HG02870 (cell line): Measurements from ENCODE around the gene SNX24.

ENCODE experiments used
- ATAC-seq: cut with Tn5 transposase; IDR thresholded peaks from one replicate; pipeline ENCODE4 v1.9.1; 2021; ENCODE audit warnings: mild to moderate bottlenecking, moderate library complexity; ENCODE audit not compliant: unreplicated experiment

The SNX24 gene

DNA sequence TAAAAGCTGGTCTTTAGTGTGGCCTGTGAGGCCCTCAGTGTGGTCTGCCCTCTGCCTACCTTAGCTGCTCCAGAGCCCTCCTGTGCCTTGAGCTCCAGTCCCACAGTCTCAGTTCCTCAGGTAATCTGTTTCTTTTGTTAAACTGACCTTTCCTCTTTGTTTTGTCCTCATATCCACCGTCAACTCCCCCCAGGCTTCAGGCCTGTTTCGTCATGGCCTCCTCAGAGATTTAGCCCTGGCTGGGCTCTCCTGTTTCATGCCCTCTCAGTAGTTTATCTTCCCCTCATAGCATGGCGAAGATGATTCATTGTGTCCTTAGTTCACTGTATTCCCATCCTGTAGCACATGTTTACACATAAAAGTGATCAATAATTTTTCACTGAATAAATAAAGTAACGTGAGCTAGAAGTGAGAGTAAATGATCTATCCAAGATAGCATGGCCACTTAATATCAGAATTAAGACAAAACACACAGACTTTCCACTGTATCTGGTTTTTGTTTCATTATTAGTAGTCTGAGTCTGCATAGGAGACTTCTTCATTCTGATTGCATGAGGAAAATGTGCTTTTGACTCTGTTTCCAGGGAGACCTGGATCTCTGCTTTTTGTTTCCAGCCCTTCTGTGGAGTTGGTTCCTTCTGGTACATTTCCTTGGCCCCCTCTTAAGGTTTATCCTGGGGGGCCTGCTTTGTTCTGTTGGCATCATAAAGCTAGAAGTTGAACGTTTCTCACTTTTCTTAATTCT, 70.5 kb downstream of the SNX24 start:
- peak; percentile 97 for ATAC-seq

DNA sequence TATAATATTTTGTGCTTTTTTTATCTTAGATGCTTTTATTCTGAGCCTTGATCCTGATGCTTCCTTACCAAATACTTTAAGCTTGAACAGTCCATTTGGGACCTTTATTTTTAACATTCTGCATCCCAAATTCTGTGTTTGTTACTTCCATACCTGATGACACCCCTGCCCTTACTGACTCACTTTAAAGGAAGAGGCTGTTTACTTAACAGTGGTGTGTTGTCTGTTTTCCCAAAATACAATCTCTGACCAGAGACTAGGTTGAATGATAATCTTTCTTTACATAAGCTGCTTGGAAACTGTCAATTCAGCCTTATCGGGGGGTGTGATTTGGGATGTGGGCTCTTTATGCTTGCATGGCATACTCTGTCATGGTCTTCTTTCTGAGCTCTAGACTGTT, 71.1 kb downstream of the SNX24 start:
- no peak for ATAC-seq

DNA sequence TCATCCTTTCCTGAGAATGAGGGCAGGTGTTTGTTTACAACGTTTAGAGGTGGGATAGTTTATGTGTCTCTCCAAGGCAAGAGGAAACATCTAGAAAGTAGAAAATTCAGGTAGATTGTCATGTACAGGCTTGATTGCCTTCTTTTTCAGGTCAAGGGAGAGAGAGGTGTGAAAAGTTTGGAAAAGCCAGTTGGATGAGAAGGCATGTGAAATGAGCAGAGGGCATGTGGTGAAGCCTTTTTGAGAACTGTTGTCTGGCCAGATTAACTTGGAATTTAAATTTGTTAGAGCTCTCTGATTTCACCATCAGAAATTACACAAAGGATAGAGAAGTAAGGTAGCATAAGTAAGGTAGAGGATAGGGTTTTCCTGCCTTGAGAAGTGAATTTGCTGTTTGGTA, 74.6 kb downstream of the SNX24 start:
- no peak for ATAC-seq

DNA sequence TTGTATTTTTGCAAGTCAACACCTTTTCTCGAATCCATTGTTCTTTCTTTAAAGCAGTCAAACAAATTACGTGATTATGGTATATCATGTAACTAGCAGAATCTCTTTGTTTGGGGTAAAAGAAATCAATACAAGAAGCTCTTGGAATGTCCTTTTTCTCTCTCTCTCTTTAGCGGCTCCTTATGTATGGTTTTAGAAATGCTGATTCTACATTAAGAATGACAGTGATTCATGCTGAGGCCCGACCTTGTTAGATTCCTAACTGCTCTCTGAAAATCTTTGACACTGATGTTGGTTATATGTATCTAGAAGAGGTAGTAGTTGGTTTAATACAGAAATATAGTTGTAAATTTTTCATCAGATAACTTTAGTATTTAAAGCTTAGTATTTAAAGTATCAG, 76.4 kb downstream of the SNX24 start:
- ATAC-seq, result no peak

DNA sequence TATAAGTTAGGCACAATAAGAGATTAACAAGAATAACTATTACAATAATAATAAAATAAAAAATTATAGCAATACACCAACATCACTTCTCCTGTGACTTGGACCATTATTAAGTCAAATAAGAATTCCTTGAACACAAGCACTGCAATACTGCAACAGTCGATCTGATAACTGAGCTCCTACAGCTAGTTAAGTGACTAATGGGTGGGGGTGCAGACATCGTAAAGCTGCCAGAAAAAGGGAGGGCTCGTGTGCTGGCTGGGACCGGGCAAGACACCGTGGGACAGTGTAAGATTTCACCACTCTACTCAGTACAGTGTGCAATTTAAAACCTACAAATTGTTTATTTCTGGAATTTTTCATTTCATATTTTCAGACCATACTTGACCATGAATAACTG, 78.8 kb downstream of the SNX24 start:
- ATAC-seq, result no peak

DNA sequence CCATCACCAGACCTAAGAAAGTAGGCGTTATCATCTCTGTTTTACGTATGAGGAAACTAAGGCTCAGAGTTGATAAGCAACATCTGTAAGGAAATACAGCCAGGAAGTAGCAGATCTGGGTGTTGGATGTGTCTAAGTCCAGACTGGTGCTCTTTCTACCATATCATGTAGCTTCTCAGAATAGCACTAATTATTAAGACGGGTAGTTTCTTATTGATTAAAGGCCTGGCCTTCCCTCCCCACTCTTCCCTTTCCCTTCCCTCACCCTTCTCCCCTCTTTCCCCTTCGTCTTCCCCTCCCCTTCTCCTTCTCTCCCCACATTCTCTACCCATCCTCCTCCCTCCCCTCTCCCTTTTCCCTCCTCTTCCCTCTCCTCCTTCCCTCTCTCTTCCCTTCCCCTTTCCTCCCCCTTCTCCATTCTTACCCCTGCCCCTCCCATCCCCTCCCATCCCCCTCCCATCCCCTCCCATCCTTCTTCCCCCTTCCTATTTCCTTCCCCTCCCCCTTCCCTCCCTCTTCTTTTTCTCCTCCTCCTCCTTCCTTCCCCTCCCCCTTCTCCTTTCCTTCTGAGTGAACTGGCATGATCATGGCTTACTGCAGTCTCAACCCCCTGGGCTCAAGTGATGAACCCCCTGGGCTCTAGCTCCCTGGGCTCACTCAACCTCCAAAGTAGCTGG, 79.4 kb downstream of the SNX24 start:
- no peak for ATAC-seq

DNA sequence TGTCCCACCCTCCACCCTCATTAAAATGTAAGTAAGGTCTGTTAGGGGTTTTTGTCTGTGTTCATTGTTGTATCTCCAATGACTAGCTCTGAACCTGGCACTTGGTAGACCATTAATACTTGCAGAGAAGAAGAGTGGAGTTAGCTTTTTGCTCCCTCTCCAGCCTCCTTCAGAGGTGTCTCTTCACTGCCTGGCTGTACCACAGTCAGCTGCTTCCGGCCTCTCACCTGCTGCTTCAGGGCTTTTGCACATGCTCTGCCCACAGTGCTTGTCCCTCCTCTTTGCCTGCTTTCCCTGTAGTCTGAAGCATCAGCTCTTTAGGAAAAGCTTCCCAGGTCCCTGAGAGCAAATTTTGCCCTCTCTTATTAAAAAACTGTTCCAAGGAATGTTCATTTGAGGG, 83.6 kb downstream of the SNX24 start:
- no peak for ATAC-seq

DNA sequence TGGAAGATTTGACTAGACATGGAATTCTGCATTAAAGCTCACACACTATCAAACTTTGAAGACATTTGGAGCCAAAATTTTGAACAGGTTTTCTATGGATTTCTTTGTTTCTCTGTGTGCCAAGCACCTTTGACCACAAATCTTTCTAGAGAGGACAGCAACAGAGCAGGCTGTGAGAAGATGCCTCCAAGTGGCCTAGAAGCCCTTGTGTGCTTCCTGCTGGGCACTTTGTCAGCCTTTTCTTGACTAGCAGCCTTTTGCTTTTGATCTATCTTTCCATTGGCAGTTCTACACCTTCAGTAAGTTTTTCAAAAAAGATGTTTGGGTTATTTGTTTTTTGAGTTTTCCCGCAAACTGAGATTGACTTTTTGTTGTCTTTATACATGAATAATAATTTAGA, 84.6 kb downstream of the SNX24 start:
- ATAC-seq, result no peak

DNA sequence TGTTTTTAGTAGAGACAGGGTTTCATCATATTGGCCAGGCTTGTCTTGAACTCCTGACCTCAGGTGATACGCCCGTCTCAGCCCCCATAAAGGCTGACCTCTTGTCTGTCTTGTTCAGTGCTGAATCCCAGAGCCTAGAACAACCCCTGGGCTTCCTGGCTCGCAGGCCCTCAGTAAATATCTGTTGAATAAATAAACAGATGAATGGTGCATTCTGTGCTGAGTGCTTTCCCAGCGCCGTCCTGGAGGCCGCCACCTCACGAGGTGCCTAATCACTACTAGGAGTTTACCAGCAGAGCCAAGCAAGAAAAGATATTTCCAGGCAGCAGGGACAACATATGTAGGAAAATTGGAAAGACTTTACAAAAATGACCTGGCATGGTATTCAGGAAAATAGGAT, 88.5 kb downstream of the SNX24 start:
- ATAC-seq, result no peak

DNA sequence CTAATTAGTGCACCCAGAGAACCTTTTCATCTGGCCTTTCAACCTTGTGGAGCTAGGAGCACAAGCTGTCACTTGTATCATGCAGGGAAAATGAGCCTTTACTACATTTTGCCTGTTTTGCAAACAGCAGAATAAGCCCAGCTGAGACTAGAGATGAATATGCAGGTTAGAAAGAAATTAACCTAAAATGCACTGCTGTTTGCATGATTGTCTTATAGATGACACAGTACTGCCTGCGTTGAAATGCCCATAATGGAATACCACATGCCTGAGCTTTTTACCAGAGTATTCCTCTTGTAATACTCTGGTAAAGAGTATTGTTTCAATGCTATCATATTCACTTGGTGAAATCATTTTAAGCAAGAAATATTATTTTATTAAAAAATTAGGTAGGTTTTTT, 90.7 kb downstream of the SNX24 start:
- ATAC-seq, result no peak

DNA sequence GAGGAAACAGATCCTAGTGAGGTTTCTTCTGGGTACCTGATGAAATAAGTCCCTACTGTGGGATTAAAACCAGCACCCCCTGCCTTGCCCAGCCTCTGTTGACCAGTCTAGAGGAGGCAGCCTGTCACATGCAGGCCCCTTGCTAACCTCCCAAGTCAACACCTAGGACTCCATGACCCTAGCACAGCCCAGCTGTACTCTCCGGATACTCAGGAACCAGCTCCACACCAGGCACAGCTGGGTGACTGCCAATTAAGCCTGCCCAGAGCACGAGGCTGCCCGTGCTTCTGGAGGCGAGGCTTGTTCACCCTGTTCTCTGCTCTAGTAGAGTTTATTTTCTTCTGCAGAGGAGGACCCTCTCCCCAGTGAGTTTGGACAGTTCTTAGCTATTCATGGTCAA, 92.5 kb downstream of the SNX24 start:
- no peak for ATAC-seq

DNA sequence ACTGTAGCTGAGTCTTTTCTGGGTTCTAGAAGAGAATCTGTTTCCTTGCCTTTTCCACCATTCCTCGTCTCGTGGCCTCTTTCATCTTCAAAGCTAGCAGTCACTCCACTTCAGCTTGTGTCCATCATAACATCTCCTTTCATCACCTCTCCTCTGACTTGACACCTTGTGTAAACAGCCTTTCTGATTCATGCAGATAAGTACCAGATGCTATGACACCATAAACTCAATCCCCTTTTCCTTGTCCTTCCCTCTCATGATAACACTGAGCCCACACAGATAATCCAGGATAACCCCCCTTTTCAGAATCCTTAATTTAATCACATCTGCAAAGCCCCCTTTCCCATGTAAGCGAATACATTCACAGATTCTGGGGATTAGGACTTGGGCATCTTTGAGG, 95.5 kb downstream of the SNX24 start:
- ATAC-seq, result no peak

DNA sequence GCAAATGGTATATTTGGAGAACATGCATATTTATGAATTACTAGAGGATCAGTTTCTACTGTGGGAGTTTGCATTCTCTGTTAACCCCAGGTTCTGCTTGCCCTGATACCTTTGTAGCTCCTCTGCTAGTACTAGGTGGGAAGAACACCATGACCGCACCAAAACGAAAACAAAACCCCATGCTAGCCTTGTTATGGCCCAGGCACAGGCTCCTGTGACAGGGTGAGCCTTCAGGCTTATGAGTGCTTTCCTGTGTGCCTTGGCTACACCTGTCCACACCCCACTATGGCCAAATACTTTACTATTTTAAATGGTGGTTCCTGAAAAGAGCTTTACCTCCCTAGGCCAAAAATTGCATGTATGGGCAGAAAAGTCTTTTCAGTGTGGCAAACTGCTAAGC, 96.3 kb downstream of the SNX24 start:
- ATAC-seq, result no peak

DNA sequence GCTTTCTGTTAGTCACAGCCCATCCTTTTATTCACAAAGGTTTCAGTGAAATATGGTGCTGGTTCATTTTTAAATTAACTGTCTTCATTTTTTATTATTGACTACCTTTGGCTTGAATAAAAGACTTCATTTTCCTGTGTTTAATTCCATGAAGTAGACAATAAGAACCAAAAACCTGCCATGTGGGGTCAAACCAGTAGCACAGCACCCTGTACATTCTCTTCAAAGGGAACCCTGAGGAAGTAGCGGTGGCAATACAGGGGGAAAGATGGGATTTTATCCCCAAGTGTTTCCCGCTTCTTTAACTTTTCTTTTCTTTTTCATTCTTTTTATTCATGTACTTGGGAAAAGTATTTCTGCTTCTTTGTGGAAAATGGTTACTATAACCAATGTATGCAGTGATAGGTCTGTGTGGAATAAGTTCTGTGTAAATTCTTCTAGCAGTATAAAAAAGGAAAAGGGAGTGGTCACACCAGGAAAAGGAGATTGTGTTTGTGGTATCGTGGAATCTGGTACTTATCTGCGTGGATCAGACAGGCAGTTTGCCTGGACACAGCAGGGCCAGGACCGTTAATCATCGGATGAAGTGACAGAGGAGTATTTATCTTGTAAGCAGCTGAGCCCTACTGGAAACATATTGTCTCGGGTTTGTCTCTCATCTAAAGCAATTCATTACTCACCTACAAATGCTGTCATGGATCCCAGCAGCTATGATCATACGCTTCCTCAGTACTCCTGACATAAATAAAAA, 96.9 kb downstream of the SNX24 start:
- ATAC-seq, result no peak

DNA sequence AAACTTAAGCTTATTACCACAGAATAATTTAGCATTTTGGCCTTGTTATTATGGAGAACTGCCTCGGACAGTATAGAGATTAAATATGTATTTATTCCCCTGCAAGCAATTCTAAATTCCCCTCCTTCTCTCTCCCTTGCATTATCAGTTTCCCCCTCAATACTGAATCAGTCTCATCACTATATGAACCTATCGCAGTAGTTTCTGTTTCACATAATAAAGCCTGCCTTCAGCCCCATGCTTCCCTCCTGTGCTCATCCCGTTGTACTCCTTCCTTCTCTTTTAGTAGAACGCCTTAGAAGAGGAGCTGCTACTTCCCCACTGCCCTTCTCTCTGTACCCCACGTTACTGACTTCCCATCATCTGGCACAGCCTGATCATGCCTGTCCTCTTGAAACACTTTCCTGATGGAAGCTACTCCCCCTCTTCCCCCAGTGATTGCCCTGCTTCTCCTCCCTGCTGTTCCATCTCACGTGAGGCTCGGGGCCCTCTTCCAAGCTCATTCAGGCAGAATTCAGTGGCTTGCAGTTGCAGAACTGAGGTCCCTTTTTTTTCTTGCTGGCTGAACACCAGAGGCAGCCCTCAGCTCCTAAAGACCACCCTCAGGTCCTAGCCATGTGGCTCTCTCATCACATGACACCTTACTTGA, 97.8 kb downstream of the SNX24 start:
- no peak for ATAC-seq

DNA sequence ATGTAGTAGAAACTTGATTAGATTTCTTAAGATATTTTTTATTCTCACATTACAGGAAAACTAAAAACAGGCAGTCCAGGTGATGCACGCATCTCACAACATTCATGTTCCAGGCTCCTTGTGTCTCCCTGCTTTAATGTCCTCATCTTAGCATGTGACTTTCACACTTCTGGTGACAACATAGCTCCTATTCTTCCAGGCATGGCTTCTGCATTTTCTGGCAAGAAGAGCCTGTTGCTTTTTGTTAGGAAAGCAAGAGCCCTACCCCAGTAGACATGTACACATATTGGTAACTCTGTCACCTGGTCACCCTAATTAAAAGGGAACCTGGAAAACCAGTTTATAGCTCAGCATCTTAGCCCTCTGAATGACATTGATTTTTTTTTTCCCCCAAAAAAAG, 98.6 kb downstream of the SNX24 start:
- no peak for ATAC-seq

DNA sequence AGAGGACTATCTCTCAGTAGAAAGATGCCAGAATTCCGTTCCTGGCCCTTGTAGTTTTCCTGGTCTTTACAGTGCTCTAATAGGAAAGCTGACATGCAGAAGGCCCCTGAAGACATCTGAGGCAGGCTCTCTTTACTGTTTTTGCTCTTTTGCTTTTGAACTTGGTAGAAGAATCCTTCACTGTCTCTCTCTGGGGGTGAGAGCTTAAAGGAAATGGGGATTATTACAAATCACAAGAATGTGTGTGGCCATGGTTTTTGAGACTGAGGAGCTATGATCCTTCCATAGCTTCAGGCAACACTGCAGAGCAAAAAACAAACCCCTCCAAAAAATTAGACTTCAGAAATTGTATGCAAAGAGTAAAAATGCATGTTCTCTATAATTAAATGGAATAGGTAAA, 102.0 kb downstream of the SNX24 start:
- no peak for ATAC-seq

DNA sequence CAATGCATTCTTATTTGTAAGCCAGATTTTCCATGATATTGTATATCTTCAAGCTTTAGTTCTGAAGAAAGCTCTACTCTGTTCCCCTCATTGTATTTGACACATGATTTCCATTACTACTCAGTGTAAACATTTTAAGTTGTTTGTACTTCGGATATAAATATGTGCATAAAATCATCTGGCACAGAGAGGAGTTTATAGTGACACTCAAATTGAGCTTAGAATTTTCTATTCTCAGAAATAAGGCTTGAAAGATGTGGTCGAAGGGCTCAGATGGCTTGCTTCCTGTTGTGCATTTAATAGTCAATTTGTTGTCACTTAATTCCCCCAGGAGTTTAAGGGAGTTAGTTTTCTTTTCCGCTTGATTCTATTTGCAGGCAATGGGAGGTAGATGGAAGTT, 102.4 kb downstream of the SNX24 start:
- ATAC-seq, result no peak

DNA sequence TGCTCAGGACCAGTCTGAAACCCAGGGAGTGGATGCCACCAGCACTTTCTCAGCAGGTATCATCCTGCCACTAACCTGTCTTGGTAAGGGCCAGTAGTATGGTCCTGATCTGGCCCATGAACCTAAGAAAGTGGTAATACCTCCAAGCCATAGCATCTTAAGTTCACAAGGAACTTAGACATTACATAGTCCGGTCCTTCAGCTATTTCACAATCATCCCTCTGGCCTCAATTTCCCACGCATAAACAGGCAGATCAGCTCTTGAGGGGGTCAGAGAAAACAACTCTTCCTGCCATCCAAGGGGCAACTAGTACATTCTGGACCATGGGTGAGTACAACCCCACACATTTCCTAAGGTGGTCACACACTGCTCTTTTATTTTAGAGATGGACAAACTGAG, 102.9 kb downstream of the SNX24 start:
- ATAC-seq, result no peak

DNA sequence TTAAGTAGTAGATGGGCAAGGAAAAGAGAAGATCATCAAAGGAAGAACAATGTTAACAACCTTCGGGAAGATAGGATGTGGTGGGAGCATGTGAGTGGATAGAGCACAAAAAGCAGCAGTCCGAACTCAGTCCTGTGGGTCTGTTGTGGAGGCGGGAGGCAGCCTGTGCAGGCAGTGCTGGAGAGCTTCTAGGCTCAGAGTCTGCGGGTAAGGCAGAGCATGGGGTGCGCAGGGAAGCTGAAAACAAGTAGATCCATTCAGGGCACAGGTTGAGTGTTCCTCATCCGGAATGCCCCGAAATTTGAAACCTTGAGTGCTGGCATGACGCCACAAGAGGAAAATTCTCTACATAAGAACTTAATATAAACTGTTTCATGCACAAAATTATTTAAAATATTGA, 106.2 kb downstream of the SNX24 start:
- ATAC-seq, result no peak

DNA sequence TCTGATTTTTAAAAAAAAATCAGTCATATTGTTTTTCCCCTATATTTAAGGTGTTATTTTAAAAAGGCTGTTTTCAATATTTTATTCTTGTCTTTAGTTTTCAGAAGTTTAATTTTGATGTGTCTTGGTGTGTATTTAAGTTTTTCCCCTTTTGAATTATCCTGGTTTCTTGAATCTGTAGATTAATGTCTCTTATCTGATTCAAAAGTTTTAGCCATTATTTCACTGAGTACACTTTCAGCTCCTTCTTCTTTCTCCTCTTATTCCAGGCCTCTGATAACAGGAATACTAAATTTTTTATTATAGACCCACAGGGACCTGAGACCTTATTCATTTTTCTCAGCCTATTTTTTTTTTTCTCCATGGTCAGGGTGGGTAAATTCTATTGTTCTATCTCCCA, 109.3 kb downstream of the SNX24 start:
- no peak for ATAC-seq

DNA sequence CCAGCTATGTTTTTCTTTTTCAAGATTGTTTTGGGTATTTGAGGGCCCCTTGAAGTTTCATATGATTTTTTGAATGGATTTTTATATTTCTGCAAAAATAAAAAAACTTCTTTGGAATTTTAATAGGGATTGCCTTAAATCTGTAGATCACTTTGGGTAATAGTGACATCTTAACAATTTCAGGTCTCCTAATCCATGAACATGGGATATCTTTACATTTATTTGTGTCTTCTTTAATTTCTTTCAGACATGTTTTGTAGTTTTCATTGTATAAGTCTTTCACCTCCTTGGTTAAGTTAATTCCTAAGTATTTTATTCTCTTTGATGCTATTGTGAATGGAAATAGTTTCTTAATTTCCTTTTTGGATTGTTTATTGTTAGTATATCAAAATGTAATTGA, 112.0 kb downstream of the SNX24 start:
- ATAC-seq, result no peak
